ENCODE measurements around the gene TMEM135. TPM values are rescaled to one million over a fixed set of nuclear protein-coding genes. Genes with fewer than 3 reads are reported as not detected.
"Not testable (repeated sequence)": the region's sequence is repeated elsewhere in the genome, so short reads cannot be mapped to it uniquely, and the experiment has no call there.

The TMEM135 gene
- total RNA-seq, 1 donor from 2014 or later = 38.1 TPM

DNA sequence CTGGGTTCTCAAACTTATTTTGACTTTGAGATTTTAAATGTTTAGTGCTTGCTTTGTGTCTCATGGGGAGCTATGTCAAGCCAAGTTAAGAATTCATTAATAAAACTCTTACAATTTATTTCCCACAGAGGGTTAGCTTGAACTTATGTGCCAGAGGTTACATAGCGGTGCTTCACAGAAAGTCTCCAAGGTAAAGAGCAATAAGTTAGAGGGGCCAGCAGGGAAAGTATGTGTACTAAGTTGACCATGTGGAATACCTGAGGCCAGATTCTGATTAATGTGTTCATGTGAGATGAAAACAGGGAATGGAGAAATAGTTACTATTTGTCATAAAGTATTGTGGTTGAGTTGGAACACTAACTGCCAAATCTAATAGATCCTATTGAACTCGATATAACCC lies 149.3 kb downstream of the TMEM135 start:
- DNase-seq = no peak
- Mint-ChIP-seq H3K27ac (ENCODE audit: unreplicated experiment) (peak overlapping the region; percentile 15), H3K27me3 (ENCODE audit: unreplicated experiment) (peaks cover 3% of the 10 kb centered on the region), H3K36me3 (ENCODE audit: unreplicated experiment) (no peaks in the 10 kb centered on the region), H3K4me3 (ENCODE audit: unreplicated experiment) (no peak overlapping the region), H3K4me1 (ENCODE audit: low read depth, unreplicated experiment) (no peaks in the 10 kb centered on the region), H3K9me3 (ENCODE audit: unreplicated experiment) (no peaks in the 10 kb centered on the region)
- TF ChIP-seq, protein P1, sequence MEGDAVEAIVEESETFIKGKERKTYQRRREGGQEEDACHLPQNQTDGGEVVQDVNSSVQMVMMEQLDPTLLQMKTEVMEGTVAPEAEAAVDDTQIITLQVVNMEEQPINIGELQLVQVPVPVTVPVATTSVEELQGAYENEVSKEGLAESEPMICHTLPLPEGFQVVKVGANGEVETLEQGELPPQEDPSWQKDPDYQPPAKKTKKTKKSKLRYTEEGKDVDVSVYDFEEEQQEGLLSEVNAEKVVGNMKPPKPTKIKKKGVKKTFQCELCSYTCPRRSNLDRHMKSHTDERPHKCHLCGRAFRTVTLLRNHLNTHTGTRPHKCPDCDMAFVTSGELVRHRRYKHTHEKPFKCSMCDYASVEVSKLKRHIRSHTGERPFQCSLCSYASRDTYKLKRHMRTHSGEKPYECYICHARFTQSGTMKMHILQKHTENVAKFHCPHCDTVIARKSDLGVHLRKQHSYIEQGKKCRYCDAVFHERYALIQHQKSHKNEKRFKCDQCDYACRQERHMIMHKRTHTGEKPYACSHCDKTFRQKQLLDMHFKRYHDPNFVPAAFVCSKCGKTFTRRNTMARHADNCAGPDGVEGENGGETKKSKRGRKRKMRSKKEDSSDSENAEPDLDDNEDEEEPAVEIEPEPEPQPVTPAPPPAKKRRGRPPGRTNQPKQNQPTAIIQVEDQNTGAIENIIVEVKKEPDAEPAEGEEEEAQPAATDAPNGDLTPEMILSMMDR (IDR thresholded peaks at IDR 0.05; ENCODE audit: partially characterized antibody, unreplicated experiment) = no peak

DNA sequence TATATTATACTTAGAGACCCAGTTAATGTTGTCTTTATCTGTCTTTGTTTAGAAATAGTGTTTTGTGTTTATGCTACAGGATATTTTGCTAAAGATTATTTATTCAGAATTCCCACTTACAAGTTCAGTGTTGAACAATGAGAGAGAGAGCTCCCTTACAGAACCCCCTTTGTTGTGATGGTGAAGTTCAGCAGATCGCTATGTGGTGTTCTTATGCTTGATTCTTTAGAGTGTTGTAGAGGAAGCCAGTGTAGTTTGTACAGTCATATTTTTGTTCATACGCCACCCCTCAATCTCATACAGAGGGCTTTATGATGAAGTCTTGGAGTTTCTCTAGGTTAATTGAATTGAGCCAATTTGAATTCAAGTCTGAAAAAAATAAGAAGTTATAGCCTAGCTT lies 150.2 kb downstream of the TMEM135 start:
- no peaks in the 10 kb centered on the region for H3K4me1 Mint-ChIP-seq (ENCODE audit: low read depth, unreplicated experiment)
- H3K9me3 Mint-ChIP-seq (ENCODE audit: unreplicated experiment) = no peaks in the 10 kb centered on the region
- H3K4me3 Mint-ChIP-seq (ENCODE audit: unreplicated experiment) = no peak overlapping the region
- no peak for DNase-seq
- H3K27me3 Mint-ChIP-seq (ENCODE audit: unreplicated experiment) = peaks cover 3% of the 10 kb centered on the region
- H3K36me3 Mint-ChIP-seq (ENCODE audit: unreplicated experiment) = no peaks in the 10 kb centered on the region
- no peak overlapping the region for H3K27ac Mint-ChIP-seq (ENCODE audit: unreplicated experiment)
- TF ChIP-seq, protein P1 (IDR thresholded peaks at IDR 0.05; ENCODE audit: partially characterized antibody, unreplicated experiment) = no peak

DNA sequence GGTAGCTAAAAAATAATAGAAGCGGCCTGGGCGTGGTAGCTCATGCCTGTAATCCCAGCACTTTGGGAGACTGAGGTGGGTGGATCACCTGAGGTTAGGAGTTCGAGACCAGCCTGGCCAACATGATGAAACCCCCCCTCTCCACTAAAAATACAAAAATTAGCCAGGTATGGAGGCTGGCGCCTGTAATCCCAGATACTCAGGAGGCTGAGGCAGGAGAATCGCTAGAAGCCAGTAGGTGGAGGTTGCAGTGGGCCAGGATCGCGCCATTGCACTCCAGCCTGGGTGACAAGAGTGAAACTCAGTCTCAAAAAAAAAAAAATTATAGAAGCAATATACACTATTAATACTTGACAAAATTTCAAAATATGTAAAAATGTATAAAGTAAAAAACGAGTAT lies 150.7 kb downstream of the TMEM135 start:
- not testable (repeated sequence) for H3K4me1 Mint-ChIP-seq (ENCODE audit: low read depth, unreplicated experiment); H3K36me3 Mint-ChIP-seq (ENCODE audit: unreplicated experiment); H3K9me3 Mint-ChIP-seq (ENCODE audit: unreplicated experiment); H3K27ac Mint-ChIP-seq (ENCODE audit: unreplicated experiment); H3K4me3 Mint-ChIP-seq (ENCODE audit: unreplicated experiment); DNase-seq; H3K27me3 Mint-ChIP-seq (ENCODE audit: unreplicated experiment)

DNA sequence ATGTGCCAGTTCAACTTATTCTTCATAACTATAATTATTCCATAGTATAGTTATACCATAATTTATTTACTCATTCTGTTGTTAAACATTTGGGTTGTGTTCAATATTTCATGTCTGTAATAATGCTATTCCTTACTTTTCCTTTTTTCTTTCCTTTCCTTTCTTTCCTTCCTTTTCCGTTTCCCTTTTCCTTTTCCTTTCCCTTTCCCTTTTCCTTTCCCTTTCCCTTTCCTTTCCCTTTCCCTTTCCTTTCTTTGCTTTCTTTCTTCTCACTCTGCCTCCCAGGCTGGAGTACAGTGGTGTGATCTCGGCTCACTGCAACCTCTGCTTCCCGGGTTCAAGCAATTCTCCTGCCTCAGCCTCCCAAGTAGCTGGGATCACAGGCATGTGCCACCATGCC lies 151.2 kb downstream of the TMEM135 start:
- not testable (repeated sequence) for H3K9me3 Mint-ChIP-seq (ENCODE audit: unreplicated experiment); H3K36me3 Mint-ChIP-seq (ENCODE audit: unreplicated experiment); DNase-seq; H3K4me3 Mint-ChIP-seq (ENCODE audit: unreplicated experiment); H3K27me3 Mint-ChIP-seq (ENCODE audit: unreplicated experiment); H3K27ac Mint-ChIP-seq (ENCODE audit: unreplicated experiment); H3K4me1 Mint-ChIP-seq (ENCODE audit: low read depth, unreplicated experiment)

DNA sequence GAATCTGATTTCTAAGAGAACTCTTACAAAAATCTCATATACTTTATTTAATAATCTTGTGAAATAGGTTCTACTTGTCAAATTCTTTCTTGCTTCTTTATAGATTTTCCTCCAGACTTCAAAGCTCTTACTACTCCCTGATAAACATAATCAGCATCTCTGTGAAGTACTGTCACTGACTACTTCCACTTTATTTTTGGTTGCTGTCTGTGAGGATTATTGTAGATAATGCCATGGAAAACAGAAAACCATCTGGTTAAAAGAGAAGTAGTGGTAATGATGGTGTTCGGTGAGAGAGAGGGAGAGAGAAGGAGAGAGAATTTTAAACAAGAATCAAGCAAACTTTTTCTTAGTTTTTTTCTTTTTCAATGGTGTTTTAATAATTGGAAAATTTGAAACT lies 152.3 kb downstream of the TMEM135 start:
- peaks cover 3% of the 10 kb centered on the region for H3K27me3 Mint-ChIP-seq (ENCODE audit: unreplicated experiment)
- H3K9me3 Mint-ChIP-seq (ENCODE audit: unreplicated experiment) = no peaks in the 10 kb centered on the region
- TF ChIP-seq, protein P1 (IDR thresholded peaks at IDR 0.05; ENCODE audit: partially characterized antibody, unreplicated experiment) = no peak
- H3K27ac Mint-ChIP-seq (ENCODE audit: unreplicated experiment) = no peak overlapping the region
- no peaks in the 10 kb centered on the region for H3K4me1 Mint-ChIP-seq (ENCODE audit: low read depth, unreplicated experiment)
- no peaks in the 10 kb centered on the region for H3K36me3 Mint-ChIP-seq (ENCODE audit: unreplicated experiment)
- DNase-seq = no peak
- H3K4me3 Mint-ChIP-seq (ENCODE audit: unreplicated experiment) = no peak overlapping the region

DNA sequence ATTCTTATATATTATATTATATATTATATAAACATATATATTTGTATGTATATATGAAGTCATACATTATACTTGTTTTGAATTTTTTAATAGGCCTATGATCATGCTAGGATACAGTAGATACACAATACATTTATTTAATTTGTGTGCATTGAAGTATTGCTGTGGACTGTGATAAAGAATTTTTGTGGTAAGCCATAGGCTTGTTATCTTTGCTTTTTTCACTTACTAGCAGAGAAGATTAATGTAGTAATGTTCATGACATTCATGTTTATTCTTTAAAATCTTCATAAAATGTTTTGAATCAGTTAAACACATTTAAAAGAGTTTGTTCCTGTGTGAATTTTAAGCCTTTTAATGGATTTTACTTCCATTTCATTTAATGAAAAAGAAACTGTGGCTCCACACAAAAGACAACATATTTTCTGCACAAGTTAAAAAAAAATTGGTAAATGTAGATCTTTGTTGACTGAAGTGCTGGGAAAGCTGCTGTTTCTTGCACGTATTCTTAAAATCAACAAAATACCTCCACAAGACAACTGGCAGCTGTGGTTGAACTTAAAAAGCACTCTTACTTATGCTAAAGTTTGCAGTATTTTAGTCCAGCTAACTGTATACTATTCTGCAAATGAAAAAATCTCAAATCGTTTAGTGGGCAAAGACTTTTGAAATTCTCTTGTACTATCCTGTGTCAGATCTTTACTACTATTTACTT lies 156.2 kb downstream of the TMEM135 start:
- Mint-ChIP-seq H3K27ac (ENCODE audit: unreplicated experiment) (no peak overlapping the region), H3K4me1 (ENCODE audit: low read depth, unreplicated experiment) (peaks cover 2% of the 10 kb centered on the region), H3K27me3 (ENCODE audit: unreplicated experiment) (peaks cover 2% of the 10 kb centered on the region), H3K4me3 (ENCODE audit: unreplicated experiment) (no peak overlapping the region), H3K9me3 (ENCODE audit: unreplicated experiment) (peaks cover 2% of the 10 kb centered on the region), H3K36me3 (ENCODE audit: unreplicated experiment) (no peaks in the 10 kb centered on the region)
- no peak for DNase-seq
- TF ChIP-seq, protein P1 (IDR thresholded peaks at IDR 0.05; ENCODE audit: partially characterized antibody, unreplicated experiment) = no peak
